Right lobe of liver (tissue), 4 donors: ENCODE data around the gene TCAIM.

Experiments
- POLR2A ChIP-seq: fragments of 450-650 bp; IDR thresholded peaks from one replicate; pipeline ENCODE4 v1.6.1; 2017; ENCODE audit warnings: antibody characterized with exemption, mild to moderate bottlenecking
- TF ChIP-seq, protein P1 (sequence below), 4 donors: fragments of 200-600 bp in 3 of 4; fragments of 450-650 bp in 1 of 4; IDR thresholded peaks; one replicate each; pipeline versions ENCODE4 v1.5.1 to v1.8.0; 2016 to 2022; ENCODE audit warnings: antibody characterized with exemption in 4 of 4, mild to moderate bottlenecking in 2 of 4
- donor health status: DM: no; HTN: no; CAD: no.
- donor health status: DM: no; HTN: no; CAD: no.
- donor health status: DM: no; HTN: yes; CAD: no.

DNA sequence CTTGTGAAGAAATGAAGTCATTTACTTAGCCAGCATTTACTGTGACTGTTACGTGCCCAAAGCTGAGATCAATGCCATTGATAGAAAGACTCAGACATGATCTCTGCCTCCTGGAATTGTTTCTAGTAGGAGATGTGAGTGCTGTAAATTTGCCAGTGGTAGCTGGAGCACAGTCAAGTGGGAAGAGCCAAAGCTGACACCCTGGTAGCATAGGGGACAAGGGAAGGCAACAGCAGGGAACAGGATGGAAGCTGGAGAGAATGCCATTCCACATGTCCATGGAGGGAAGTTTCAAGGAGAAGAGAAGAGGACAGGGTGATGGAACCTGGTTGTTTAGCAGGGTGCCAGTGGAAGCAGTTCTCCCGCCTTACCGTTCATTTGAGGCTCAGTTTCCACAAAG lies 64.0 kb downstream of the TCAIM start:
- TF ChIP-seq, protein P1, sequence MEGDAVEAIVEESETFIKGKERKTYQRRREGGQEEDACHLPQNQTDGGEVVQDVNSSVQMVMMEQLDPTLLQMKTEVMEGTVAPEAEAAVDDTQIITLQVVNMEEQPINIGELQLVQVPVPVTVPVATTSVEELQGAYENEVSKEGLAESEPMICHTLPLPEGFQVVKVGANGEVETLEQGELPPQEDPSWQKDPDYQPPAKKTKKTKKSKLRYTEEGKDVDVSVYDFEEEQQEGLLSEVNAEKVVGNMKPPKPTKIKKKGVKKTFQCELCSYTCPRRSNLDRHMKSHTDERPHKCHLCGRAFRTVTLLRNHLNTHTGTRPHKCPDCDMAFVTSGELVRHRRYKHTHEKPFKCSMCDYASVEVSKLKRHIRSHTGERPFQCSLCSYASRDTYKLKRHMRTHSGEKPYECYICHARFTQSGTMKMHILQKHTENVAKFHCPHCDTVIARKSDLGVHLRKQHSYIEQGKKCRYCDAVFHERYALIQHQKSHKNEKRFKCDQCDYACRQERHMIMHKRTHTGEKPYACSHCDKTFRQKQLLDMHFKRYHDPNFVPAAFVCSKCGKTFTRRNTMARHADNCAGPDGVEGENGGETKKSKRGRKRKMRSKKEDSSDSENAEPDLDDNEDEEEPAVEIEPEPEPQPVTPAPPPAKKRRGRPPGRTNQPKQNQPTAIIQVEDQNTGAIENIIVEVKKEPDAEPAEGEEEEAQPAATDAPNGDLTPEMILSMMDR (IDR thresholded peaks at IDR 0.05) = no peak
- TF ChIP-seq POLR2A = no peak
